GF-D8 (cell line): ENCODE measurements around the gene HHEX.
A peak's percentile ranks its signal among the peaks of the same experiment; 100 is the strongest.

Experiments used
- DNase-seq: peaks from one replicate; lab custom pipeline; 2025; lab: John Stamatoyannopoulos, UW

HHEX gene

GRCh38 chr10:92692697-92693533 is 3.2 kb downstream of the HHEX start:
- DNase-seq, result no peak

GRCh38 chr10:92693534-92693893 is 3.8 kb downstream of the HHEX start:
- DNase-seq, result no peak

GRCh38 chr10:92695679-92696605 is 6.2 kb downstream of the HHEX start:
- no peak for DNase-seq

- no peak for DNase-seq
These were observed 7.0 kb downstream of the HHEX start for GRCh38 chr10:92696606-92697383.

- peak; percentile 58 for DNase-seq
These were observed 8.1 kb downstream of the HHEX start for GRCh38 chr10:92697663-92698511.

GRCh38 chr10:92699193-92699517 is 9.4 kb downstream of the HHEX start:
- DNase-seq, result no peak

- DNase-seq, result peak; percentile 21
These were observed 10.0 kb downstream of the HHEX start for GRCh38 chr10:92699518-92700381.

GRCh38 chr10:92702301-92702916 is 12.7 kb downstream of the HHEX start:
- DNase-seq, result no peak

- no peak for DNase-seq
These were observed 22.5 kb downstream of the HHEX start for GRCh38 chr10:92712016-92712889.

- no peak for DNase-seq
These were observed 24.5 kb downstream of the HHEX start for GRCh38 chr10:92714152-92714845.

GRCh38 chr10:92714872-92715271 is 25.1 kb downstream of the HHEX start:
- DNase-seq, result no peak

GRCh38 chr10:92719991-92720830 is 30.5 kb downstream of the HHEX start:
- no peak for DNase-seq

- DNase-seq, result no peak
These were observed 31.0 kb downstream of the HHEX start for GRCh38 chr10:92720831-92721165.

GRCh38 chr10:92722349-92722748 is 32.6 kb downstream of the HHEX start:
- no peak for DNase-seq

- no peak for DNase-seq
These were observed 37.4 kb downstream of the HHEX start for GRCh38 chr10:92727141-92727540.

GRCh38 chr10:92727550-92727949 is 37.8 kb downstream of the HHEX start:
- no peak for DNase-seq

GRCh38 chr10:92729886-92730285 is 40.1 kb downstream of the HHEX start:
- DNase-seq, result no peak

- DNase-seq, result no peak
These were observed 43.2 kb downstream of the HHEX start for GRCh38 chr10:92732958-92733357.
